HG03025 (cell line): ENCODE measurements around the gene SLC13A3.

Experiments used
- ATAC-seq: cut with Tn5 transposase; IDR thresholded peaks from one replicate; pipeline ENCODE4 v1.9.1; 2021; ENCODE audit warnings: mild to moderate bottlenecking, moderate library complexity; ENCODE audit not compliant: unreplicated experiment, low FRiP score

Gene SLC13A3

GRCh38 chr20:46609043-46609442 lies 42.2 kb downstream of the SLC13A3 start:
- no peak for ATAC-seq

DNA sequence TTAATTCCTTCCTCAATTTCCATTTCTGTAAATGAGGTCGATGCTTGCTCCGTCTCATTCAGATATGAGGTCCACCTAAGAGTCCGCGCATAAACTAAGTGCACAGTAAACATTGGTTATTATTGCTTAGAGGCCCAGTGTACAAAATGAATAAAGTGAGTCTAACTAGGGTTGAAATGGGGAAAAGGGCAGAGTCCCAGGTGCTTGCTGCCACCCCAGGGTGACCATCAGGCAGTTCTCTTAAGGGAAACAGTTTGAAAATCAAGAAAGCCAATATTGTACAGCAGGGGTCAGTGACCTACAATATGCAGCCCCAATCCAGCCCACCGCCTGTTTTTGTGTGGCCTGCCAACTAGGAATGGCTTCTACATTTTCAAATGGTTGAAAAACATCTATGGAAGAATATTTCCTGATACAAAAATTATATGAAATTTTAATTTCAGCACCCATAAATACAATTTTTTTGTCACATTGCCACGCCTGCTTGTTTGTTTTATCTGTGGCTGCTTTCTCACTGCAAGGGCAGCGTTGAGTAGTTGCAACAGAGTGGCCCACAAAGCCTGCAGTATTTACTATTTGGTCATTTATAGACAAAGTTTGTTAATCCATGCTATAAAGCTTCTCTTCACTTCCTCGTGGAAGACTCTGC lies 43.3 kb downstream of the SLC13A3 start:
- ATAC-seq, result no peak

DNA sequence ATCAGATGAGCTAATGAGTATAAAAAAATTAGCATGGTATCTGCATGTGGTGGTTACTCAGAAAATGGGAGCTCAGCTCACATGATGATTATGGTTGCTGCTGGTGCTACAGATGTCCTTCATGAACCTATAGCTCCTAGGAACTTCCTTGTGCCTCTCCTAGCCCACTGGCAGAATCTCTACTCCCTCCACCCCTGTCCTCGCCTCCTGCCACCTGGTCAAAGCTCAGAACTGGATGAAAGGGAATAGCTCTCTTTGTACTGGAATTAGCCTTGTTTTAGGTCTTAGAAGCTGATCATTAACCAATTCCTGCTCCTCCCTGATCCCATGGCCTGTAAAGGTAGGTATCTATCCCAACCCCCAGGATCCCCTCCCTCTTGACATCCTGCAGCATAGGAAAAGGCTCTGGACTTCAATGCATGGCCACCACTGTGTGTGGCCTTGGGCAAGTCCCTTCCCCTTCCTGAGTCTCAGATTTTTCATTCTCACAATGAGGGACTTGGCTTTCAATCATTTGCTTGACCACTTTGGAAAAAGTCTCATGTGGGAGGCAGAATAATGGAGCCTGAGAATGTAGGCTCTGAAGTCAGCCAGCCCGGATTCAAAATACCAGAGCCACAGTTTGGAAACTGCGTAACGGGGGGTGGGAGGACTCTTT lies 43.9 kb downstream of the SLC13A3 start:
- ATAC-seq, result no peak

DNA sequence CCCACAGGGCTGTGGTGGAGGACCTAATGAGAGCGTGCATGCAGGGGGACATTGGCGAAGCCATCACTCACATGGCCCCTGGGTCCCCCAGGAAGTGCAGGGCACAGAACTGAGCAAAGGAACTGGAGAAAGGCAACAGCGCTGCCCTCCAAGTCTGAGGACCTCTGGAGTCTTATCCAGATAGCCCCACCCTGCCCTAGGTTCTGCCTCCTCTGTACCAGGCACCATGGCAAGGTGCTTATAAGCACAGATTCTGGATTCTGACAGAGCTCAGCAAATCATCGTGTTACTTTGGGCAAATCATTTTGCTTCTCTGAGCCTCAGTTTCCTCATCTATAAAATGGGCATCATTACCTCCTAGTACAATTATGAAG lies 44.5 kb downstream of the SLC13A3 start:
- no peak for ATAC-seq

GRCh38 chr20:46605978-46606816 lies 45.1 kb downstream of the SLC13A3 start:
- no peak for ATAC-seq

- no peak for ATAC-seq
Measured at GRCh38 chr20:46605181-46605580, 46.1 kb downstream of the SLC13A3 start.

- no peak for ATAC-seq
Measured at GRCh38 chr20:46604551-46605133, 46.6 kb downstream of the SLC13A3 start.

GRCh38 chr20:46602429-46602828 lies 48.8 kb downstream of the SLC13A3 start:
- no peak for ATAC-seq

GRCh38 chr20:46601603-46602122 lies 49.6 kb downstream of the SLC13A3 start:
- ATAC-seq, result no peak

GRCh38 chr20:46600286-46600752 lies 50.9 kb downstream of the SLC13A3 start:
- ATAC-seq, result no peak

- no peak for ATAC-seq
Measured at GRCh38 chr20:46599227-46599987, 51.9 kb downstream of the SLC13A3 start.

- no peak for ATAC-seq
Measured at GRCh38 chr20:46595933-46596332, 55.3 kb downstream of the SLC13A3 start.

GRCh38 chr20:46594725-46595124 lies 56.5 kb downstream of the SLC13A3 start:
- ATAC-seq, result no peak

GRCh38 chr20:46592580-46593362 lies 58.5 kb downstream of the SLC13A3 start:
- no peak for ATAC-seq

- ATAC-seq, result no peak
Measured at GRCh38 chr20:46590443-46590842, 60.8 kb downstream of the SLC13A3 start.

- ATAC-seq, result no peak
Measured at GRCh38 chr20:46588532-46589511, 62.4 kb downstream of the SLC13A3 start.

- no peak for ATAC-seq
Measured at GRCh38 chr20:46587986-46588385, 63.3 kb downstream of the SLC13A3 start.

- no peak for ATAC-seq
Measured at GRCh38 chr20:46586724-46587123, 64.5 kb downstream of the SLC13A3 start.
